ENCODE data around the gene PTDSS2. TPM values are rescaled to one million over a fixed set of nuclear protein-coding genes. Genes with fewer than 3 reads are reported as not detected.

Gene PTDSS2
- total and polyA plus RNA-seq, 9 of the 15 experiments (the other 6 are each of a cell fraction or from before 2014, with no cell fraction given), result 0.45 to 53.9 (median 17.2) TPM

GRCh38 chr11:457111-457760 lies 7.2 kb downstream of the PTDSS2 start:
- H3K9me3 ChIP-seq (replicated peaks; ENCODE audit: control insufficient read depth, insufficient read depth, low read depth, low read length), result no peaks in the 10 kb centered on the region
- ChIA-PET POLR2A (no interaction called here), CTCF (ENCODE audit: low intra/inter-chr PET ratio) (no interaction called here)
- in situ Hi-C loops (cut with MboI), result no loop called here
- H3K9me1 ChIP-seq (ENCODE audit: control insufficient read depth, insufficient read depth, low read length), result no peaks in the 10 kb centered on the region
- no peak overlapping the region for H2AFZ ChIP-seq (ENCODE audit: low read depth, low read length)
- no peak for ATAC-seq
- H3K79me2 ChIP-seq (ENCODE audit: control insufficient read depth, insufficient read depth, low read length), result peaks cover 91% of the 10 kb centered on the region
- no peak overlapping the region; the same call in 2 of the 3 replicates for H3K27ac ChIP-seq (ENCODE audit: extremely low read depth, low read depth, low read length)
- peaks cover 86% of the 10 kb centered on the region for H3K36me3 ChIP-seq (ENCODE audit: control insufficient read depth, insufficient read depth, low read length)
- no peak for FAIRE-seq
- H3K4me1 ChIP-seq (replicated peaks in 1 of 2; ENCODE audit: control insufficient read depth in 2 of 2, insufficient read depth in 2 of 2, low read length in 2 of 2), result peaks cover 28 to 59% of the 10 kb centered on the region in 2 experiments
- H4K20me1 ChIP-seq (replicated peaks; ENCODE audit: control insufficient read depth, insufficient read depth, low read length), result peaks cover 10% of the 10 kb centered on the region; the same call in 1 of the 2 replicates
- no peak overlapping the region for H3K4me3 ChIP-seq
- intact Hi-C loops (cut with micrococcal nuclease), result no loop called here
- no peaks in the 10 kb centered on the region for H3K27me3 ChIP-seq (ENCODE audit: control insufficient read depth in 2 of 2, insufficient read depth in 2 of 2, low read length in 2 of 2)
- DNase-seq (ENCODE audit: extremely low read depth in 1 of 4, low spot score in 3 of 4), result no peak
- no TSS peak for BruUV-seq (replicated peaks)
- 0 out of 2 replicates have a peak, but pooled peaks have one; percentile 36 for TF ChIP-seq POLR2A (conservative IDR thresholded peaks at IDR 0.05)
- TF ChIP-seq BACH1 (tag; IDR thresholded peaks at IDR 0.05), result no peak
- 0 out of 4 replicates have a peak, but pooled peaks of 1 of the 2 experiments have one; percentile 22 for TF ChIP-seq MNT (conservative IDR thresholded peaks at IDR 0.05)
- H3K4me2 ChIP-seq (ENCODE audit: insufficient read depth, low read length), result no peak overlapping the region
- 80% methylated on average over 23 of the region's 23 CpGs for WGBS (ENCODE audit: insufficient coverage, low coverage, missing lambda C conversion rate)
- H3K9ac ChIP-seq (ENCODE audit: insufficient read depth in 1 of 2, low read depth in 2 of 2, low read length in 2 of 2), result no peak overlapping the region
